Neural progenitor cell (in vitro differentiated cells): ENCODE data around the gene SCAI. TPM values are rescaled to one million over a fixed set of nuclear protein-coding genes. Genes with fewer than 3 reads are reported as not detected.
A peak's percentile ranks its signal among the peaks of the same experiment; 100 is the strongest.
"Not testable (repeated sequence)": the region's sequence is repeated elsewhere in the genome, so short reads cannot be mapped to it uniquely, and the experiment has no call there.

ENCODE experiments used
- DNase-seq: peaks from one replicate; pipeline ENCODE4 v3.0.0-alpha.2; 2016; ENCODE audit warnings: low spot score
- H2AFZ ChIP-seq: fragments of 200-600 bp; sonication (generic); replicated peaks from 2 replicates; pipeline ENCODE4 v1.6.1; 2016; ENCODE audit warnings: antibody characterized with exemption
- H3F3A ChIP-seq: fragments of 200-600 bp; sonication (generic); 2 replicates; pipeline ENCODE4 v1.6.1; 2016; ENCODE audit warnings: antibody characterized with exemption, low read depth
- H3K27ac ChIP-seq: fragments of 200-600 bp; sonication (generic); 2 replicates; pipeline ENCODE4 v1.5.1; 2016; ENCODE audit warnings: mild to moderate bottlenecking
- H3K27me3 ChIP-seq: fragments of 200-600 bp; sonication (generic); 2 replicates; pipeline ENCODE4 v1.6.1; 2016; ENCODE audit warnings: mild to moderate bottlenecking, moderate library complexity
- H3K36me3 ChIP-seq: fragments of 200-600 bp; sonication (generic); 2 replicates; pipeline ENCODE4 v1.5.1; 2016
- H3K4me1 ChIP-seq: fragments of 200-600 bp; sonication (generic); 2 replicates; pipeline ENCODE4 v1.6.1; 2016; ENCODE audit warnings: mixed run types
- H3K4me2 ChIP-seq: fragments of 200-600 bp; sonication (generic); 2 replicates; pipeline ENCODE4 v1.6.1; 2016
- H3K4me3 ChIP-seq: fragments of 200-600 bp; sonication (generic); 2 replicates; pipeline ENCODE4 v1.5.1; 2016
- H3K79me2 ChIP-seq: fragments of 200-600 bp; sonication (generic); 2 replicates; pipeline ENCODE4 v1.6.1; 2016; ENCODE audit warnings: low read depth
- H3K9ac ChIP-seq: fragments of 200-600 bp; sonication (generic); 2 replicates; pipeline ENCODE4 v1.6.1; 2016
- H3K9me3 ChIP-seq: fragments of 200-600 bp; sonication (generic); 2 replicates; pipeline ENCODE4 v1.5.1; 2016; ENCODE audit warnings: low read depth
- H4K20me1 ChIP-seq: fragments of 200-600 bp; sonication (generic); 2 replicates; pipeline ENCODE4 v1.6.1; 2016; ENCODE audit warnings: low read depth
- H3K27ac Mint-ChIP-seq: 3 replicates; pipeline ENCODE4 v1.8.0; 2021; ENCODE audit warnings: mixed read lengths
- H3K27me3 Mint-ChIP-seq: 2 replicates; pipeline ENCODE4 v1.8.0; 2022; ENCODE audit warnings: low read depth, mild to moderate bottlenecking, inconsistent platforms, moderate library complexity, mixed read lengths; ENCODE audit not compliant: insufficient read depth
- H3K36me3 Mint-ChIP-seq: 3 replicates; pipeline ENCODE4 v1.8.0; 2021; ENCODE audit warnings: mixed read lengths
- H3K4me1 Mint-ChIP-seq: 3 replicates; pipeline ENCODE4 v1.8.0; 2021; ENCODE audit warnings: mixed read lengths
- H3K4me3 Mint-ChIP-seq: 3 replicates; pipeline ENCODE4 v1.8.0; 2021; ENCODE audit warnings: mild to moderate bottlenecking, moderate library complexity, mixed read lengths
- H3K9me3 Mint-ChIP-seq: 3 replicates; pipeline ENCODE4 v1.8.0; 2020; ENCODE audit warnings: mixed read lengths
- CTCF ChIP-seq: fragments of 200-600 bp; sonication (generic); IDR thresholded peaks from 2 replicates; pipeline ENCODE4 v1.5.1; 2017; ENCODE audit warnings: antibody characterized with exemption, mild to moderate bottlenecking
- EZH2 ChIP-seq: fragments of 200-600 bp; sonication (generic); IDR thresholded peaks from 2 replicates; pipeline ENCODE4 v1.6.1; 2017; ENCODE audit warnings: antibody characterized with exemption, mild to moderate bottlenecking, moderate library complexity
- EZH2phosphoT487 ChIP-seq: fragments of 200-600 bp; sonication (generic); IDR thresholded peaks from 2 replicates; pipeline ENCODE4 v1.6.1; 2017; ENCODE audit warnings: antibody characterized with exemption
- total RNA-seq: library from RNA; depleted of rRNA; stranded (reverse); fragments of >200 nt; gene quantifications from 2 replicates; pipeline ENCODE4 v1.2.3, GENCODE V29; 2015; ENCODE audit warnings: low replicate concordance

The SCAI gene
- total RNA-seq, 1 donor from 2014 or later = 30.2 TPM

- H2AFZ ChIP-seq = peak overlapping the region; percentile 87
Measured at GRCh38 chr9:125189011-125189360, 45.7 kb upstream of the SCAI start.

DNA sequence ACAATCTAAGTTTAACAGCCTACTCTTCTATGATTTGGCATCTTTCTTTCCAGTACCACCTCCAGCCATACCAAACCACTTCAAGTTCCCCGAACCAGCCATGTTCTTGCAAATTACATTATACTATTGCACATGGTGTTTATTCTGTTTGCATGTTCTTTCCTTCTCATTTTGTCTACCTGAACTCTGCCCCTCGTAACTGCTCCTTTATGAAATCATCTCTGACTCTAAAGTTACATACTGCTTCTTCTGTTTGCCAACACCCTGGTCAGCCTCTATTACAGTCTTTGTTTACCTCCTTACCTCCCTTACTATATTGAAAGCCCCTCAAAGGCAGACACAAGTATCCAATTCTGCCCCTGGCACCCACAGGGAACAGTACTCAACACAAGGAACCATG is 40.2 kb upstream of the SCAI start:
- peaks cover 2% of the 10 kb centered on the region for H3K9me3 Mint-ChIP-seq
- Histone ChIP-seq H2AFZ (no peak overlapping the region), H3K27ac (no peak overlapping the region)

More at GRCh38 chr9:125189011-125189360, 45.7 kb upstream of the SCAI start:
- no peak for TF ChIP-seq CTCF
- TF ChIP-seq EZH2phosphoT487 = no peak
- TF ChIP-seq EZH2 = no peak
- H3K27me3 Mint-ChIP-seq = peaks cover 2% of the 10 kb centered on the region
- DNase-seq = peak; percentile 61
- H3K27ac Mint-ChIP-seq = peak overlapping the region; percentile 69
- H3K27me3 ChIP-seq = no peaks in the 10 kb centered on the region
- H3K9me3 ChIP-seq = no peaks in the 10 kb centered on the region
- no peaks in the 10 kb centered on the region for H3K9me3 Mint-ChIP-seq
- peak overlapping the region; percentile 93 for H3K9ac ChIP-seq
- peak overlapping the region; percentile 96 for H3K4me3 Mint-ChIP-seq
- H3K79me2 ChIP-seq = peaks cover 56% of the 10 kb centered on the region
- H3K36me3 ChIP-seq = no peaks in the 10 kb centered on the region
- H3K4me3 ChIP-seq = peak overlapping the region; percentile 84
- H3K4me1 Mint-ChIP-seq = peaks cover 19% of the 10 kb centered on the region
- peaks cover 30% of the 10 kb centered on the region for H4K20me1 ChIP-seq
- H3F3A ChIP-seq = no peaks in the 10 kb centered on the region
- no peaks in the 10 kb centered on the region for H3K36me3 Mint-ChIP-seq
- H3K27ac ChIP-seq = peak overlapping the region; percentile 84
- H3K4me2 ChIP-seq = peak overlapping the region; percentile 79
- H3K4me1 ChIP-seq = peaks cover 4% of the 10 kb centered on the region

DNA sequence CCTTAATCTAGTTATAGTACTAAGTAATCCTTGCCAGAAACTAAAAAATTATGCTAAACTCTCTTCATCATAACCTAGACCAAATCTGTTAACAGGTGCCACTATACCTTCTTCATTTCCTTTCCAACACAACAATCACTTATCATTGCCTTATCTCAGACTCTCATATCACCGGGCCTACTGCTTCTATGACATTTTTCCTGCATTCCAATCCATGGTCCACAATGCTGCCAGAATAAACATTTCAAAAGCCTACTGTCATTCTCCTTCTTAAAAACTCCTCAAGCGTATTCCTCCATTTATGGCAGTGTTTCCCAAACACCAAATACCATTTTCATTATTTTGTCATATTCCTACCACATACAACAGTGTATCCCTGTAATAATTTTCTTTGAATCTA is 39.7 kb upstream of the SCAI start:
- Histone ChIP-seq H3F3A (no peaks in the 10 kb centered on the region), H2AFZ (no peak overlapping the region), H3K27ac (no peak overlapping the region), H3K27me3 (no peaks in the 10 kb centered on the region), H3K4me3 (no peak overlapping the region), H3K79me2 (peaks cover 100% of the 10 kb centered on the region), H4K20me1 (peaks cover 49% of the 10 kb centered on the region), H3K4me1 (no peaks in the 10 kb centered on the region), H3K4me2 (no peak overlapping the region), H3K36me3 (no peaks in the 10 kb centered on the region), H3K9me3 (no peaks in the 10 kb centered on the region), H3K9ac (no peak overlapping the region)
- TF ChIP-seq EZH2phosphoT487 (no peak), CTCF (no peak), EZH2 (no peak)
- Mint-ChIP-seq H3K27ac (no peak overlapping the region), H3K36me3 (peaks cover 18% of the 10 kb centered on the region), H3K27me3 (no peaks in the 10 kb centered on the region), H3K4me3 (no peak overlapping the region), H3K4me1 (peaks cover 8% of the 10 kb centered on the region), H3K9me3 (peaks cover 4% of the 10 kb centered on the region)
- DNase-seq = no peak

More for the DNA sequence above, 40.2 kb upstream of the SCAI start:
- Histone ChIP-seq H3K4me3 (no peak overlapping the region), H3K79me2 (peaks cover 100% of the 10 kb centered on the region), H4K20me1 (peaks cover 54% of the 10 kb centered on the region), H3K27me3 (no peaks in the 10 kb centered on the region), H3K36me3 (no peaks in the 10 kb centered on the region), H3K9ac (no peak overlapping the region), H3K4me1 (peaks cover 4% of the 10 kb centered on the region), H3K9me3 (no peaks in the 10 kb centered on the region), H3K4me2 (no peak overlapping the region), H3F3A (no peaks in the 10 kb centered on the region)
- H3K27me3 Mint-ChIP-seq = no peaks in the 10 kb centered on the region
- peaks cover 11% of the 10 kb centered on the region for H3K4me1 Mint-ChIP-seq
- no peak for TF ChIP-seq EZH2
- no peak for TF ChIP-seq CTCF
- TF ChIP-seq EZH2phosphoT487 = no peak
- no peak for DNase-seq
- no peak overlapping the region for H3K4me3 Mint-ChIP-seq
- no peak overlapping the region for H3K27ac Mint-ChIP-seq
- peaks cover 15% of the 10 kb centered on the region for H3K36me3 Mint-ChIP-seq

DNA sequence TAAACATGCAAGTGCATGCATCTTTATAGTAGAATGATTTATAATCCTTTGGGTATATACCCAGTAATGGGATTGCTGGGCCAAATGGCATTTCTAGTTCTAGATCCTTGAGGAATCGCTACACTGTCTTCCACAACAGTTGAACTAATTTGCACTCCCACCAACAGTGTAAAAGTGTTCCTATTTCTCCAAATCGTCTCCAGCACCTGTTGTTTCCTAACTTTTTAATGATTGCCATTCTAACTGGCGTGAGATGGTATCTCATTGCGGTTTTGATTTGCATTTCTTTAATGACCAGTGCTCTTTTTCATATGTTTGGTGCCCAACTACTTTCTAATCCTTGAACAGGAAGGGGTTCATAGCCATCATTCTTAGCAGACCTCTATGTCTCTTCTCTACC is 38.4 kb upstream of the SCAI start:
- not testable (repeated sequence) for H3K9me3 Mint-ChIP-seq

More for the DNA sequence above, 38.4 kb upstream of the SCAI start:
- H3K9me3 ChIP-seq, H3K27me3 Mint-ChIP-seq, H3K27me3 ChIP-seq, DNase-seq, H3K4me1 Mint-ChIP-seq, H3F3A ChIP-seq, H3K27ac Mint-ChIP-seq, H3K9ac ChIP-seq, H3K27ac ChIP-seq, H3K4me3 ChIP-seq, H3K4me1 ChIP-seq, H3K4me3 Mint-ChIP-seq, H3K4me2 ChIP-seq, H3K36me3 ChIP-seq, H2AFZ ChIP-seq: not testable (repeated sequence)
- Histone ChIP-seq H3K79me2 (peaks cover 100% of the 10 kb centered on the region), H4K20me1 (peaks cover 55% of the 10 kb centered on the region)
- H3K36me3 Mint-ChIP-seq = peaks cover 20% of the 10 kb centered on the region
